T-helper 1 cell treated with Interleukin-12 subunit alpha and Interleukin-12 subunit beta and Interleukin-4 antibody, amounts not matched to agents 30 μg/mL and 1 μg/mL, for 36 hours (primary cell): ENCODE data around the gene STARD9.

ENCODE experiments used
- H3K27ac Mint-ChIP-seq: one replicate; pipeline ENCODE4 v1.8.0; 2021; ENCODE audit warnings: mild to moderate bottlenecking, mixed read lengths
- H3K27me3 Mint-ChIP-seq: one replicate; pipeline ENCODE4 v1.8.0; 2021; ENCODE audit warnings: low read depth, mixed read lengths
- H3K36me3 Mint-ChIP-seq: one replicate; pipeline ENCODE4 v1.8.0; 2021; ENCODE audit warnings: low read depth, mixed read lengths
- H3K4me1 Mint-ChIP-seq: one replicate; pipeline ENCODE4 v1.8.0; 2021; ENCODE audit warnings: low read depth, mixed read lengths
- H3K4me3 Mint-ChIP-seq: one replicate; pipeline ENCODE4 v1.8.0; 2021; ENCODE audit warnings: mild to moderate bottlenecking, moderate library complexity, mixed read lengths
- H3K9me3 Mint-ChIP-seq: one replicate; pipeline ENCODE4 v1.8.0; 2021; ENCODE audit warnings: mixed read lengths

Gene STARD9

DNA sequence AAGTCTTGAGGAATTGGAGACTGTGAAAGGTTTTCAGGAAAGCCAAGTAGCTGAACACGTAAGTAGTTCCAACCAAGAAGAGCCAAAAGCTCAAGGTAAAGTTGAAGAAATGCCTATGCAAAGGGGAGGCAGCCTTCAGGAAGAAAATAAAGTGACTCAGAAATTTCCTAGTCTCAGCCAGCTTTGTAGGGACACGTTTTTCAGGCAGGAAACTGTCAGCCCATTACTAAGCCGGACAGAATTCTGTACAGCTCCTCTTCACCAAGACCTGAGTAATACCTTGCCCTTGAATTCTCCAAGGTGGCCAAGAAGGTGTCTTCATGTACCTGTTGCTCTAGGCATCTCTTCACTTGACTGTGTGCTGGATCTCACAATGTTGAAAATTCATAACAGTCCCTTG, 112.9 kb downstream of the STARD9 start:
- Mint-ChIP-seq H3K27ac (no peak overlapping the region), H3K4me3 (no peak overlapping the region), H3K9me3 (no peaks in the 10 kb centered on the region), H3K36me3 (peaks cover 3% of the 10 kb centered on the region), H3K4me1 (no peaks in the 10 kb centered on the region), H3K27me3 (no peaks in the 10 kb centered on the region)

DNA sequence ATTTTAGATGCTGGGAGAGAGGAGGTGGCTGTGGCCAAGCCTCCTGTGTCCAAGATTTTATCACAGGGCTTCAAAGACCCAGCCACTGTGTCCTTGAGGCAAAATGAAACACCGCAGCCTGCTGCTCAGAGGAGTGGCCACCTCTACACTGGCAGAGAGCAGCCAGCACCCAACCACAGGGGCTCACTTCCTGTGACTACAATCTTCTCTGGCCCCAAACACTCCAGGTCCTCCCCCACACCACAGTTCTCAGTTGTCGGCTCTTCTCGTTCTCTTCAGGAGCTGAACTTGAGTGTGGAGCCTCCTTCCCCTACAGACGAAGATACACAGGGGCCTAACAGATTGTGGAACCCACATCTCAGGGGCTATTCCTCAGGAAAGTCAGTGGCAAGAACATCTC, 115.9 kb downstream of the STARD9 start:
- no peaks in the 10 kb centered on the region for H3K27me3 Mint-ChIP-seq
- no peaks in the 10 kb centered on the region for H3K4me1 Mint-ChIP-seq
- no peaks in the 10 kb centered on the region for H3K36me3 Mint-ChIP-seq
- no peak overlapping the region for H3K4me3 Mint-ChIP-seq
- no peak overlapping the region for H3K27ac Mint-ChIP-seq
- H3K9me3 Mint-ChIP-seq = no peaks in the 10 kb centered on the region

- Mint-ChIP-seq H3K4me3 (no peak overlapping the region), H3K36me3 (peaks cover 3% of the 10 kb centered on the region), H3K27ac (no peak overlapping the region), H3K9me3 (no peaks in the 10 kb centered on the region), H3K4me1 (no peaks in the 10 kb centered on the region), H3K27me3 (no peaks in the 10 kb centered on the region)
Observed at GRCh38 chr15:42691770-42692169, 116.4 kb downstream of the STARD9 start.

DNA sequence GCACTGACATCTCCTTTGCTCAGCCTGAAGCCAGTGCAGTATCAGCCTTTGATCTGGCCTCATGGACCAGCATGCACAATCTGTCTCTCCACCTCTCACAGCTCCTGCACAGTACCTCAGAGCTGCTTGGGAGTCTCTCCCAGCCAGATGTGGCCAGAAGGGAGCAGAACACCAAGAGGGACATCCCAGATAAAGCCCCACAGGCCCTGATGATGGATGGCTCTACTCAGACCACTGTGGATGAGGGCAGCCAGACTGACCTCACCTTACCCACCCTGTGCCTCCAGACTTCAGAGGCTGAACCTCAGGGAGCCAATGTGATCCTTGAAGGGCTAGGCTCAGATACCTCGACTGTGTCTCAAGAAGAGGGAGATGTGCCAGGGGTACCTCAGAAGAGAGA, 117.1 kb downstream of the STARD9 start:
- Mint-ChIP-seq H3K27ac (no peak overlapping the region), H3K4me1 (no peaks in the 10 kb centered on the region), H3K36me3 (peaks cover 3% of the 10 kb centered on the region), H3K9me3 (no peaks in the 10 kb centered on the region), H3K4me3 (no peak overlapping the region), H3K27me3 (no peaks in the 10 kb centered on the region)

DNA sequence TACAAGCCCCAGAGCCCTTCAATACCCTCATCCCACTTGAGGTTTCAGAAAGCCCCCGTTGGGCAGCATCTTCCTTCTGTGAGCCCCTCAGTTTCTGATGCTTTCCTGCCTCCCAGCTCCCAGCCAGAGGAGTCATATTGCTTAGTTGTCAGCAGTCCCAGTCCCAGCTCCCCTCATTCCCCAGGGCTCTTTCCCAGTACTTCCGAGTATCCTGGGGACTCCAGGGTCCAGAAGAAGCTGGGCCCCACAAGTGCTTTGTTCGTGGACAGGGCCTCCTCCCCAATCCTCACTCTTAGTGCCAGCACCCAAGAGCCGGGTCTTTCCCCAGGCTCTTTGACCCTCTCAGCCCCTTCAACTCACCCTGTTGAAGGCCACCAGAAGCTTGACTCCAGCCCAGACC, 117.6 kb downstream of the STARD9 start:
- Mint-ChIP-seq H3K27ac (no peak overlapping the region), H3K9me3 (no peaks in the 10 kb centered on the region), H3K36me3 (peaks cover 3% of the 10 kb centered on the region), H3K27me3 (no peaks in the 10 kb centered on the region), H3K4me1 (no peaks in the 10 kb centered on the region), H3K4me3 (no peak overlapping the region)

DNA sequence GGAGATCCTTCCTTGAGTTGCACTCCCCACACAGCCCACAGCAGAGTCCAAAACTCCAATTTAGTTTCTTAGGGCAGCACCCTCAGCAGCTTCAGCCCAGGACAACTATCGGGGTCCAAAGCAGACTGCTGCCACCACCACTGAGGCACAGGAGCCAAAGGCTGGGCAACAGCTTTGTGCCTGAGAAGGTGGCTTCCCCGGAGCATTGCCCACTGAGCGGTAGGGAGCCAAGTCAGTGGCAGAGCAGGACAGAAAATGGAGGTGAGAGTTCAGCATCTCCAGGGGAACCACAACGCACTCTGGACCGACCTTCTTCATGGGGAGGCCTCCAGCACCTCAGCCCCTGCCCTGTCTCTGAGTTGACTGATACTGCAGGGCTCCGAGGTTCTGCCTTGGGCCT, 118.1 kb downstream of the STARD9 start:
- Mint-ChIP-seq H3K27me3 (no peaks in the 10 kb centered on the region), H3K36me3 (peaks cover 3% of the 10 kb centered on the region), H3K9me3 (no peaks in the 10 kb centered on the region), H3K27ac (no peak overlapping the region), H3K4me3 (no peak overlapping the region), H3K4me1 (no peaks in the 10 kb centered on the region)

DNA sequence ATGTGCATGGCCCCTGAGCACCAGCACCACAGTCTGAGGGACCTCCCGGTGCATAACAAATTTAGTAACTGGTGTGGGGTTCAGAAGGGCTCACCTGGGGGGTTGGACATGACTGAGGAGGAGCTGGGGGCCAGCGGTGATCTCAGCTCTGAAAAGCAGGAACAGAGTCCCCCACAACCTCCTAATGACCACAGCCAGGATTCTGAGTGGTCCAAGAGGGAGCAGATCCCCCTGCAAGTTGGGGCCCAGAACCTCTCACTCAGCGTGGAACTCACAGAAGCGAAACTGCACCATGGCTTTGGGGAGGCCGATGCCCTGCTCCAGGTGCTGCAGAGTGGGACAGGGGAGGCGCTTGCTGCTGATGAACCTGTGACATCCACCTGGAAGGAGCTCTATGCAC, 118.5 kb downstream of the STARD9 start:
- Mint-ChIP-seq H3K4me3 (no peak overlapping the region), H3K4me1 (no peaks in the 10 kb centered on the region), H3K27ac (no peak overlapping the region), H3K36me3 (peaks cover 3% of the 10 kb centered on the region), H3K27me3 (no peaks in the 10 kb centered on the region), H3K9me3 (no peaks in the 10 kb centered on the region)

- H3K27me3 Mint-ChIP-seq = no peaks in the 10 kb centered on the region
- peaks cover 3% of the 10 kb centered on the region for H3K36me3 Mint-ChIP-seq
- no peaks in the 10 kb centered on the region for H3K4me1 Mint-ChIP-seq
- H3K9me3 Mint-ChIP-seq = no peaks in the 10 kb centered on the region
- no peak overlapping the region for H3K27ac Mint-ChIP-seq
- no peak overlapping the region for H3K4me3 Mint-ChIP-seq
Observed at GRCh38 chr15:42694398-42694797, 119.0 kb downstream of the STARD9 start.

GRCh38 chr15:42695527-42696071, 120.2 kb downstream of the STARD9 start:
- Mint-ChIP-seq H3K27ac (no peak overlapping the region), H3K4me1 (no peaks in the 10 kb centered on the region), H3K4me3 (no peak overlapping the region), H3K27me3 (no peaks in the 10 kb centered on the region), H3K36me3 (peaks cover 5% of the 10 kb centered on the region), H3K9me3 (no peaks in the 10 kb centered on the region)

DNA sequence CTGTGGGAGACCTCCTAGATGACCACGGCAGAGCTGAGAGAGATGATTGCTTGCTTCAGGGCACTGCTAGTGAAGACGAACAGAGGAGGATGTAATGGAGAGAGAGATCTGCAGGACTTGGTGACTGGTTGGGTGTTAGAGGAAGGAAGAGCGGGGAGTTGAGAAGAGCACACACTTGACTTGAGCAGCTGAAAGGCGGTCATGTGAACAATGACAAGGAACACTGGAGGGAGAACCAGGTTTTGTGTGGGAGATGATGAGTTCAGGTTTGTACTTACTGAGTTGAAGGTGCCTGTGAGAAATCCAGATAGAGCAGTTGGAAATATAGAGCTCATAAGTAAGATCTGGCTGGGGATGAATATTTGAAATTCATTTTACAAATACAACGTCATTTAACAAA, 121.2 kb downstream of the STARD9 start:
- peaks cover 5% of the 10 kb centered on the region for H3K36me3 Mint-ChIP-seq
- H3K4me1 Mint-ChIP-seq = no peaks in the 10 kb centered on the region
- H3K9me3 Mint-ChIP-seq = no peaks in the 10 kb centered on the region
- H3K27ac Mint-ChIP-seq = no peak overlapping the region
- no peaks in the 10 kb centered on the region for H3K27me3 Mint-ChIP-seq
- H3K4me3 Mint-ChIP-seq = no peak overlapping the region

GRCh38 chr15:42704492-42704926, 129.1 kb downstream of the STARD9 start:
- H3K27ac Mint-ChIP-seq = no peak overlapping the region
- peaks cover 2% of the 10 kb centered on the region for H3K36me3 Mint-ChIP-seq
- H3K4me3 Mint-ChIP-seq = no peak overlapping the region
- peaks cover 4% of the 10 kb centered on the region for H3K4me1 Mint-ChIP-seq
- no peaks in the 10 kb centered on the region for H3K9me3 Mint-ChIP-seq
- no peaks in the 10 kb centered on the region for H3K27me3 Mint-ChIP-seq

DNA sequence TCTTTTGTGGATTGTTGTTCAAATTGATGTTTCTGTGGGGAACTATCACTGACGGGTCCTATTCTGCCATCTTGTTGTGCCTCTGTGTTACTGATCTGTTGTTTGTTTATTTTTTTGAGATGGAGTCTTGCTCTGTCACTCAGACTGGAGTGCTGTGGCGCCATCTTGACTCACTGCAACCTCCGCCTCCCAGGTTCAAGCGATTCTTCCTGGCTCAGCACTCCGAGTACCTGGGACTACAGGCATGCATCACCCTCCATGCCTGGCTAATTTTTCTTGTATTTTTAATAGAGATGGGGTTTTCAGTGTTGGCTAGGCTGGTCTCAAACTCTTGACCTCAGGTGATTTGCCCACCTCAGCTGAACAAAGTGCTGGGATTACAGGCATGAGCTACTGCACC, 129.9 kb downstream of the STARD9 start:
- Mint-ChIP-seq H3K27ac (no peak overlapping the region), H3K27me3 (no peaks in the 10 kb centered on the region), H3K9me3 (no peaks in the 10 kb centered on the region), H3K4me1 (peaks cover 4% of the 10 kb centered on the region), H3K4me3 (no peak overlapping the region), H3K36me3 (no peaks in the 10 kb centered on the region)

- peaks cover 4% of the 10 kb centered on the region for H3K4me1 Mint-ChIP-seq
- H3K27me3 Mint-ChIP-seq = no peaks in the 10 kb centered on the region
- no peaks in the 10 kb centered on the region for H3K9me3 Mint-ChIP-seq
- no peak overlapping the region for H3K27ac Mint-ChIP-seq
- no peaks in the 10 kb centered on the region for H3K36me3 Mint-ChIP-seq
- no peak overlapping the region for H3K4me3 Mint-ChIP-seq
Observed at GRCh38 chr15:42707068-42707467, 131.7 kb downstream of the STARD9 start.

DNA sequence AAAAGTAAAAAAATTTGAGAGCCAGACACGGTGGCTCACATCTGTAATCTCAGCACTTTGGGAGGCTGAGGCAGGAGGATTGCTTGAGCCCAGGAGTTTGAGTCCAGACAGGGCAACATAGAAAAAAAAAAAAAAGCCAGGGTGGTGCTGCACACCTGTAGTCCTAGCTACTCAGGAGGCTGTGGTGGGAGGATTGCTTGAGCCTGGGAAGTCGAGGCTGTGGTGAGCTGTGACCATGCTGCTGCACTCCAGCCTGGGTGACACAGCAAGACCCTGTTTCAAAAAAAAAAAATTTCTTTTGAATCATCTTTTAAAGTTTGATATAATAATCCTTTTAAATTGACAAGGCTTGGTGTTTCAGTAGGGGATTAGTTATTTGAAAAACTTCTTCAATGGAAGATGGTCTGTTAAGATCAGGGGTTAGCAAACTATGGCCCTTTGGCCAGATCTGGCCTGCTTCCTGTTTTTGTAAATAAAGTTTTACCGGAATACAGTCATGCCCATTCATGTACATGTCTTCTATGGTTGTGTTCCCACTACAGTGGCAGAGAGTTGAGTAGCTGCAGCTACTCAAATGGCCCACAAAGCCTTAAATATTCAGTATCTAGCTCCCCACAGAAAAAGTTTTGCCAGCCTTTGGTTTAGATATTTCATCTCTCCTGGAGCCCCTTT, 132.6 kb downstream of the STARD9 start:
- no peak overlapping the region for H3K27ac Mint-ChIP-seq
- no peaks in the 10 kb centered on the region for H3K36me3 Mint-ChIP-seq
- H3K4me3 Mint-ChIP-seq = no peak overlapping the region
- peaks cover 4% of the 10 kb centered on the region for H3K4me1 Mint-ChIP-seq
- no peaks in the 10 kb centered on the region for H3K27me3 Mint-ChIP-seq
- no peaks in the 10 kb centered on the region for H3K9me3 Mint-ChIP-seq

DNA sequence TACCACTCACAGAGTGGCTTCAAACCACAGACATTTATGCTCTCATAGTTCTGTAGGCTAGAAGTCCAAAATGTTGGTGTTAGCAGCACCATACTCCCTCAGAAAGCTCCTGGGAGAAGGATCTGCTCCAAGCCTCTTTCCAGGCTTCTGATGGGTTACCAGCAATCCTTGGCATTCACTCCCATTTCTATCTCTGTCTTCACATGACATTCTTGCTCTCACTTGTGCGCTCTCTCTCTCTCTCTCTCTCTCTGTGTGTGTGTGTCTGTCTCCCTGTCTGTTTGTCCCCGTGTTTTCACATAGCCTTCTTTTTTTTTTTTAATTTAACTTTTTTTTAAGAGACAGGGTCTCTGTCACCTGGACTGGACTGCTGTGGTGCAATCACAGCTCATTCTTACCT, 135.3 kb downstream of the STARD9 start:
- no peak overlapping the region for H3K27ac Mint-ChIP-seq
- H3K36me3 Mint-ChIP-seq = no peaks in the 10 kb centered on the region
- no peak overlapping the region for H3K4me3 Mint-ChIP-seq
- H3K27me3 Mint-ChIP-seq = no peaks in the 10 kb centered on the region
- no peaks in the 10 kb centered on the region for H3K9me3 Mint-ChIP-seq
- H3K4me1 Mint-ChIP-seq = peaks cover 4% of the 10 kb centered on the region

DNA sequence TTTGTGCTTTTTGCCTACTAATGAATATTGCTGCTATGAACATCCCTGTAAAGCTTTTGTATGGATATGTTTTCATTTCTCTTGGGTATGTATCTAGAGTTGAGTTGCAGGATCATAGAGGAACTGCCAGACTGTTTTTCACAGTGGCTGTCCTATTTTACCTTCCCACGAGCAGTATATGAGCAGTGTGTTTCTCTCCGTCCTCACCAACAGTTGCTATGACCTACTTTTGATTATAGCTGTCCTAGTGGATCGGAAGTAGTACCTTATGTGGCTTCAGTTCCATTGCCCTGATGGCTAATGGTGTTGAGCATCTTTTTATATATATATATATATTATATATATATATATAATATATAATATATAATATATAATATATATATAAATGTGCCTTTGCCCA, 136.3 kb downstream of the STARD9 start:
- H3K4me1 Mint-ChIP-seq = peaks cover 4% of the 10 kb centered on the region
- no peaks in the 10 kb centered on the region for H3K36me3 Mint-ChIP-seq
- no peak overlapping the region for H3K27ac Mint-ChIP-seq
- no peak overlapping the region for H3K4me3 Mint-ChIP-seq
- no peaks in the 10 kb centered on the region for H3K9me3 Mint-ChIP-seq
- no peaks in the 10 kb centered on the region for H3K27me3 Mint-ChIP-seq
